Neural crest cell (in vitro differentiated cells): ENCODE data around the gene UBTF. TPM values are rescaled to one million over a fixed set of nuclear protein-coding genes. Genes with fewer than 3 reads are reported as not detected.
A peak's percentile ranks its signal among the peaks of the same experiment; 100 is the strongest.

Source experiments
- DNase-seq: peaks from one replicate; pipeline ENCODE4 v3.0.0; 2021; ENCODE audit warnings: low read depth, mixed read lengths, low spot score
- H3K27ac Mint-ChIP-seq: one replicate; pipeline ENCODE4 v1.8.0; 2021; ENCODE audit warnings: mild to moderate bottlenecking, mixed read lengths; ENCODE audit not compliant: unreplicated experiment
- H3K27me3 Mint-ChIP-seq: 2 replicates; pipeline ENCODE4 v1.8.0; 2021; ENCODE audit warnings: low read depth, mild to moderate bottlenecking, mixed read lengths
- H3K36me3 Mint-ChIP-seq: 2 replicates; pipeline ENCODE4 v1.8.0; 2021; ENCODE audit warnings: low read depth, mild to moderate bottlenecking, mixed read lengths
- H3K4me1 Mint-ChIP-seq: 2 replicates; pipeline ENCODE4 v1.8.0; 2021; ENCODE audit warnings: mixed read lengths
- H3K4me3 Mint-ChIP-seq: one replicate; pipeline ENCODE4 v1.8.0; 2021; ENCODE audit warnings: mild to moderate bottlenecking, mixed read lengths
- H3K9me3 Mint-ChIP-seq: 2 replicates; pipeline ENCODE4 v1.8.0; 2021; ENCODE audit warnings: mixed read lengths
- total RNA-seq: library from RNA; stranded (reverse); gene quantifications from 2 replicates; pipeline ENCODE4 v1.2.1, GENCODE V29; 2021
- TF ChIP-seq, protein P1 (sequence below): fragments of 200-600 bp; sonication (generic); conservative IDR thresholded peaks from 2 replicates; pipeline ENCODE4 v1.5.0; 2021; ENCODE audit warnings: antibody characterized with exemption, mild to moderate bottlenecking

Gene UBTF
- total RNA-seq, 1 donor from 2014 or later: 106 TPM

DNA sequence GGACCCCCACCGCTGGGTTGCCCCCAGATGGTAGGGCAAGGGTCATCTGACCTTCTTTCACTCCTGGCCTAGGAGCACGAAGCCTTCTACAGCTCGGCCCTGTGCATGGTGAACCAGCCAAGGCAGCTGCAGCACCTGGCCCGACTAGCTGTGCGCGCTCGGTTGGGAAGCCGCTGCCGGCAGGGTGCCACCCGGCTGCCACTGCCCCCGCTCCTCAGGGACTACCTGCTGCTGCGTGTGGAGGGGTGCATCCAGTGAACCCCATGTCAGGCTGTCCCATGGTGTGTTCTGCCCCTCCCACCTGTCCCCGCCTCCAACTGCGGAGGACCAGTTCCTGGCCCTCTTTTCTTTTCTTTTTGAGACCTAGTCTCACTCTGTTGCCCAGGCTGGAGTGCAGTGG lies 41.3 kb downstream of the UBTF start:
- Mint-ChIP-seq H3K27me3 (no peaks in the 10 kb centered on the region), H3K4me1 (peaks cover 4% of the 10 kb centered on the region), H3K9me3 (no peaks in the 10 kb centered on the region), H3K36me3 (peaks cover 22% of the 10 kb centered on the region), H3K27ac (no peak overlapping the region), H3K4me3 (no peak overlapping the region)
- DNase-seq: no peak
- TF ChIP-seq, protein P1, sequence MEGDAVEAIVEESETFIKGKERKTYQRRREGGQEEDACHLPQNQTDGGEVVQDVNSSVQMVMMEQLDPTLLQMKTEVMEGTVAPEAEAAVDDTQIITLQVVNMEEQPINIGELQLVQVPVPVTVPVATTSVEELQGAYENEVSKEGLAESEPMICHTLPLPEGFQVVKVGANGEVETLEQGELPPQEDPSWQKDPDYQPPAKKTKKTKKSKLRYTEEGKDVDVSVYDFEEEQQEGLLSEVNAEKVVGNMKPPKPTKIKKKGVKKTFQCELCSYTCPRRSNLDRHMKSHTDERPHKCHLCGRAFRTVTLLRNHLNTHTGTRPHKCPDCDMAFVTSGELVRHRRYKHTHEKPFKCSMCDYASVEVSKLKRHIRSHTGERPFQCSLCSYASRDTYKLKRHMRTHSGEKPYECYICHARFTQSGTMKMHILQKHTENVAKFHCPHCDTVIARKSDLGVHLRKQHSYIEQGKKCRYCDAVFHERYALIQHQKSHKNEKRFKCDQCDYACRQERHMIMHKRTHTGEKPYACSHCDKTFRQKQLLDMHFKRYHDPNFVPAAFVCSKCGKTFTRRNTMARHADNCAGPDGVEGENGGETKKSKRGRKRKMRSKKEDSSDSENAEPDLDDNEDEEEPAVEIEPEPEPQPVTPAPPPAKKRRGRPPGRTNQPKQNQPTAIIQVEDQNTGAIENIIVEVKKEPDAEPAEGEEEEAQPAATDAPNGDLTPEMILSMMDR: no peak

DNA sequence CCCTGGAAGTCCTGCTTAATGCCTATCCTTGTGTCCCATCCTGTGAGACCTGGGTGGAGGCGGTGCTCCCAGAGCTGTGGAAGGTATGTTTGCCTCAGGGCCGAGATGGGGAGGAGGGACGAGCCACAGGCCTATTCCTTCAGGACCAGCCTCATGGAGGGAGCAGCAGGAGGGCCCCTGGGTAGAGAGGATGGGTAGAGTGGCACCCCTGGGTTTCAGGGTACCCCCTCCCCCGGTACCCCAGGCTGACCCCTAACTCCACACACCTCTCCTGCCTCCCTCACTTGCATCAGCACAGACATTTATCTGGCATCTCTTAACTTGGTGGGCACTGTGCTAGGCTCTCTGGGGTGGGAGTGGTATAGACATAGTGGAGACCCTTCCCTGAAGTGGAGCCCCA lies 41.8 kb downstream of the UBTF start:
- H3K4me3 Mint-ChIP-seq: no peak overlapping the region
- no peaks in the 10 kb centered on the region for H3K27me3 Mint-ChIP-seq
- no peak for DNase-seq
- no peak overlapping the region for H3K27ac Mint-ChIP-seq
- peaks cover 4% of the 10 kb centered on the region for H3K4me1 Mint-ChIP-seq
- TF ChIP-seq, protein P1: no peak
- no peaks in the 10 kb centered on the region for H3K9me3 Mint-ChIP-seq
- peaks cover 22% of the 10 kb centered on the region for H3K36me3 Mint-ChIP-seq

DNA sequence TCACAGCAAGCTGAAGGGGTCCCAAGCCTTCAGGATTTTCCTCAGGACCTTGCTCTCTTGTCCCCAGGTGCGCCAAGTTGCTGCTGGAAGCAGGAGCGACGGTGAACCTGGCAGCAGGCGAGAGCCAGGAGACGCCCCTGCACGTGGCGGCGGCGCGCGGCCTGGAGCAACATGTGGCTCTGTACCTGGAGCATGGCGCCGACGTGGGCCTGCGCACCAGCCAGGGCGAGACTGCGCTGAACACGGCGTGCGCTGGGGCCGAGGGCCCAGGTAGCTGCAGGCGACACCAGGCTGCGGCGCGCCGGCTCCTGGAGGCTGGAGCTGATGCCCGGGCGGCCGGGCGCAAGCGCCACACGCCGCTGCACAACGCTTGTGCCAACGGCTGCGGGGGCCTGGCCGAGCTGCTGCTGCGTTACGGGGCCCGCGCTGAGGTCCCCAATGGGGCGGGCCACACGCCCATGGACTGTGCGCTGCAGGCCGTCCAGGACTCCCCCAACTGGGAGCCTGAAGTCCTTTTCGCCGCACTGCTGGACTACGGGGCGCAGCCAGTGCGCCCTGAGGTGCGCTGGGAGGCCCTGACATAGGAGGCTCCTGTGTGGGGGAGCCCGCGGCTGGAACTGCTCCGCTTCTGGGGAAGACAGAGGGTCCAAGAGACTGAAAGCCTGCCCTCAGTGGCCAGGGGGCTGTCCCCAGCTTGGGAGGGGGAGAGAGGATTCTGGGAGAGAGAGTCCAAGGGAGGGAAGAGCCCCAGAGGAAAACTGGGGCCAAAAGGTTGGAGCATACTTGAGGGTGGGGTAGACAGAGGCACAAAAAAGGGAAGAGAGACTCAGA lies 42.6 kb downstream of the UBTF start:
- Mint-ChIP-seq H3K27ac (peak overlapping the region; percentile 27), H3K27me3 (no peaks in the 10 kb centered on the region), H3K9me3 (no peaks in the 10 kb centered on the region), H3K36me3 (peaks cover 18% of the 10 kb centered on the region), H3K4me1 (peaks cover 8% of the 10 kb centered on the region), H3K4me3 (no peak overlapping the region)
- no peak for DNase-seq
- TF ChIP-seq, protein P1: no peak

DNA sequence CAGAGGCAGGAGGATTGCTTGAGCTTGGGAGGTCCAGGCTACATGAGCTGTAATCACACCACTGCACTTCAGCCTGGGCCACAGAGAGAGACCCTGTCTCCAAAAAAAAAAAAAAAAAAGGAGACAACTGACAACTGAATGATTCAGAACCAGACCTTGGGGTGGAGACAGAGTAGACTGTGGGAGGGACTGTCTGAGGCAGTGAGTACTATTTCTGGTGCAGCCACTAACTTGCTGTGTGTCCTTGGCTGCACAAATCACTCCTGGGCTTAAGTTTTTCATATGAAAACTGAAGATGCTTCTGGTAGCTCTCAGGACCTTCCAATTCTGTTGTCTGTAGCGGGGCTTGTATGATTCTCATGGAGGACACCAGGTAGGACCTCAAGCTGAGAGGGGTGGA lies 43.2 kb downstream of the UBTF start:
- no peaks in the 10 kb centered on the region for H3K9me3 Mint-ChIP-seq
- TF ChIP-seq, protein P1: no peak

DNA sequence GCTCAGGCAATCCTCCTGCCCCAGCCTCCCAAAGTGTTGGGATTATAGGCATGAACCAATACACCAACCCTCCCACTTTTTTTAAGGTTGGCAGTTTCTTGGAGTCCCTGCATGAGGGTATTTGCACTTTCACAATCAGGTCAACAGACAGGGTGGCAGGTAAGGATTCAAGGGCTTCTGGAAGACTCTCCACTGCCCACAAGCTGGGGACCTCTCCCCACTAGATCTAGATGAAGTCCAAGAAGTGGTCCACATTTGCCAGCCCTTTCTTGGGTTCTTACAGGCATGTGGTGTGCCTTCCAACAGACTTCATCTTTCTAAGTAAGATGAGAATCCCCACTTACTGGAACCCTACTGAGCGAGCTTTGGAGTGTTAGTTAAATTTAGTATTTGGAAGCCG lies 45.0 kb downstream of the UBTF start:
- Mint-ChIP-seq H3K9me3 (no peaks in the 10 kb centered on the region), H3K36me3 (peaks cover 14% of the 10 kb centered on the region), H3K4me3 (no peak overlapping the region), H3K4me1 (peaks cover 12% of the 10 kb centered on the region), H3K27ac (no peak overlapping the region), H3K27me3 (no peaks in the 10 kb centered on the region)
- DNase-seq: no peak
- TF ChIP-seq, protein P1: no peak

More for the DNA sequence above, 43.2 kb downstream of the UBTF start:
- no peak for DNase-seq
- Mint-ChIP-seq H3K27ac (peak overlapping the region; percentile 27), H3K4me3 (no peak overlapping the region), H3K27me3 (no peaks in the 10 kb centered on the region), H3K4me1 (peaks cover 7% of the 10 kb centered on the region), H3K36me3 (peaks cover 14% of the 10 kb centered on the region)
